ENCODE results near the gene KLF17. TPM values are rescaled to one million over a fixed set of nuclear protein-coding genes. Genes with fewer than 3 reads are reported as not detected.
"Not testable (repeated sequence)": the region's sequence is repeated elsewhere in the genome, so short reads cannot be mapped to it uniquely, and the experiment has no call there.

The KLF17 gene
- total RNA-seq, 1 donor from 2014 or later, result not detected

- TF ChIP-seq EZH2phosphoT487 (IDR thresholded peaks at IDR 0.05) (no peak), EZH2 (IDR thresholded peaks at IDR 0.05) (no peak)
- TF ChIP-seq, protein P1, sequence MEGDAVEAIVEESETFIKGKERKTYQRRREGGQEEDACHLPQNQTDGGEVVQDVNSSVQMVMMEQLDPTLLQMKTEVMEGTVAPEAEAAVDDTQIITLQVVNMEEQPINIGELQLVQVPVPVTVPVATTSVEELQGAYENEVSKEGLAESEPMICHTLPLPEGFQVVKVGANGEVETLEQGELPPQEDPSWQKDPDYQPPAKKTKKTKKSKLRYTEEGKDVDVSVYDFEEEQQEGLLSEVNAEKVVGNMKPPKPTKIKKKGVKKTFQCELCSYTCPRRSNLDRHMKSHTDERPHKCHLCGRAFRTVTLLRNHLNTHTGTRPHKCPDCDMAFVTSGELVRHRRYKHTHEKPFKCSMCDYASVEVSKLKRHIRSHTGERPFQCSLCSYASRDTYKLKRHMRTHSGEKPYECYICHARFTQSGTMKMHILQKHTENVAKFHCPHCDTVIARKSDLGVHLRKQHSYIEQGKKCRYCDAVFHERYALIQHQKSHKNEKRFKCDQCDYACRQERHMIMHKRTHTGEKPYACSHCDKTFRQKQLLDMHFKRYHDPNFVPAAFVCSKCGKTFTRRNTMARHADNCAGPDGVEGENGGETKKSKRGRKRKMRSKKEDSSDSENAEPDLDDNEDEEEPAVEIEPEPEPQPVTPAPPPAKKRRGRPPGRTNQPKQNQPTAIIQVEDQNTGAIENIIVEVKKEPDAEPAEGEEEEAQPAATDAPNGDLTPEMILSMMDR (IDR thresholded peaks at IDR 0.05), result no peak
- H3F3A ChIP-seq (ENCODE audit: low read depth), result no peaks in the 10 kb centered on the region
- no peak overlapping the region for H3K27ac Mint-ChIP-seq
- no peaks in the 10 kb centered on the region for H3K36me3 ChIP-seq
- H3K79me2 ChIP-seq (ENCODE audit: low read depth), result no peaks in the 10 kb centered on the region
- no peak overlapping the region for H3K27ac ChIP-seq
- H2AFZ ChIP-seq (replicated peaks), result no peak overlapping the region
- H3K9me3 ChIP-seq (ENCODE audit: low read depth), result no peaks in the 10 kb centered on the region
- H3K36me3 Mint-ChIP-seq, result no peaks in the 10 kb centered on the region
- H3K9ac ChIP-seq, result no peak overlapping the region
- no peaks in the 10 kb centered on the region for H4K20me1 ChIP-seq (ENCODE audit: low read depth)
- peaks cover 2% of the 10 kb centered on the region for H3K27me3 Mint-ChIP-seq (ENCODE audit: insufficient read depth, low read depth)
- H3K4me3 Mint-ChIP-seq, result no peak overlapping the region
- no peak overlapping the region for H3K4me3 ChIP-seq
- H3K4me1 Mint-ChIP-seq, result no peaks in the 10 kb centered on the region
- H3K27me3 ChIP-seq, result no peaks in the 10 kb centered on the region
- DNase-seq (ENCODE audit: low spot score), result no peak
- H3K9me3 Mint-ChIP-seq, result no peaks in the 10 kb centered on the region
- H3K4me2 ChIP-seq, result no peak overlapping the region
- H3K4me1 ChIP-seq, result no peaks in the 10 kb centered on the region
Observed at GRCh38 chr1:44134071-44134920, 15.7 kb downstream of the KLF17 start.

GRCh38 chr1:44135886-44136285 lies 17.3 kb downstream of the KLF17 start:
- no peak for DNase-seq (ENCODE audit: low spot score)

DNA sequence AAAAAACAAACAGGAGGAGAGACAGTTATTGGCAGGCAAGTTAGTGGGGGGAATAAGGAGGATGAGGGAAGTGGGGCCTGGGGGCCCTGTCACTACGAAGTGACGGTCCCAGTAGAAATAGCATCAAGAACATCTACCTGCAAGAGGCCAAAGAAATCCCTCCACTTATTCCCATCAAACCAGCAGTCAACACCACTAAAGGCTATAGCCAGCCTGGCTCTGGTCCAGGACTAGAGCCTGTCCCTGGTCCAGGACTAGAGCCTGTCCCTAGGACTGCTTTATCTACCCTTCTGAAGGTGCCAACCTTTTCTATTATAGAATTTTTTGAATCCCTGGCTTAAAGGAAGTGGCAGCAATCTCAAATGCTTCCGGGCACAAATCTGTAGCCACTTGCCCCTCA lies 19.6 kb downstream of the KLF17 start:
- TF ChIP-seq EZH2 (IDR thresholded peaks at IDR 0.05) (no peak), EZH2phosphoT487 (IDR thresholded peaks at IDR 0.05) (no peak)
- TF ChIP-seq, protein P1 (IDR thresholded peaks at IDR 0.05), result no peak
- H3K27me3 ChIP-seq, result no peaks in the 10 kb centered on the region
- no peak overlapping the region for H3K4me3 ChIP-seq
- no peaks in the 10 kb centered on the region for H3K79me2 ChIP-seq (ENCODE audit: low read depth)
- H3K4me1 ChIP-seq, result no peaks in the 10 kb centered on the region
- DNase-seq (ENCODE audit: low spot score), result no peak
- H3K9ac ChIP-seq, result no peak overlapping the region
- no peaks in the 10 kb centered on the region for H3K9me3 ChIP-seq (ENCODE audit: low read depth)
- H3F3A ChIP-seq (ENCODE audit: low read depth), result no peaks in the 10 kb centered on the region
- peaks cover 4% of the 10 kb centered on the region for H3K27me3 Mint-ChIP-seq (ENCODE audit: insufficient read depth, low read depth)
- H3K36me3 ChIP-seq, result no peaks in the 10 kb centered on the region
- no peaks in the 10 kb centered on the region for H3K4me1 Mint-ChIP-seq
- H2AFZ ChIP-seq (replicated peaks), result no peak overlapping the region
- H4K20me1 ChIP-seq (ENCODE audit: low read depth), result no peaks in the 10 kb centered on the region
- no peak overlapping the region for H3K4me2 ChIP-seq
- no peaks in the 10 kb centered on the region for H3K9me3 Mint-ChIP-seq
- no peak overlapping the region for H3K27ac Mint-ChIP-seq
- no peak overlapping the region for H3K27ac ChIP-seq
- H3K36me3 Mint-ChIP-seq, result no peaks in the 10 kb centered on the region
- no peak overlapping the region for H3K4me3 Mint-ChIP-seq

More at GRCh38 chr1:44135886-44136285, 17.3 kb downstream of the KLF17 start:
- no peaks in the 10 kb centered on the region for H3F3A ChIP-seq (ENCODE audit: low read depth)
- H3K4me1 ChIP-seq, result no peaks in the 10 kb centered on the region
- H3K36me3 ChIP-seq, result no peaks in the 10 kb centered on the region
- TF ChIP-seq EZH2phosphoT487 (IDR thresholded peaks at IDR 0.05), result no peak
- TF ChIP-seq, protein P1 (IDR thresholded peaks at IDR 0.05), result no peak
- TF ChIP-seq EZH2 (IDR thresholded peaks at IDR 0.05), result no peak
- Mint-ChIP-seq H3K4me3 (no peak overlapping the region), H3K4me1 (no peaks in the 10 kb centered on the region), H3K27ac (no peak overlapping the region), H3K27me3 (ENCODE audit: insufficient read depth, low read depth) (peaks cover 4% of the 10 kb centered on the region), H3K36me3 (no peaks in the 10 kb centered on the region), H3K9me3 (no peaks in the 10 kb centered on the region)
- no peak overlapping the region for H3K4me2 ChIP-seq
- no peaks in the 10 kb centered on the region for H3K79me2 ChIP-seq (ENCODE audit: low read depth)
- H3K4me3 ChIP-seq, result no peak overlapping the region
- H3K27ac ChIP-seq, result no peak overlapping the region
- H3K27me3 ChIP-seq, result no peaks in the 10 kb centered on the region
- no peaks in the 10 kb centered on the region for H4K20me1 ChIP-seq (ENCODE audit: low read depth)
- H3K9me3 ChIP-seq (ENCODE audit: low read depth), result no peaks in the 10 kb centered on the region
- H2AFZ ChIP-seq (replicated peaks), result no peak overlapping the region
- H3K9ac ChIP-seq, result no peak overlapping the region

DNA sequence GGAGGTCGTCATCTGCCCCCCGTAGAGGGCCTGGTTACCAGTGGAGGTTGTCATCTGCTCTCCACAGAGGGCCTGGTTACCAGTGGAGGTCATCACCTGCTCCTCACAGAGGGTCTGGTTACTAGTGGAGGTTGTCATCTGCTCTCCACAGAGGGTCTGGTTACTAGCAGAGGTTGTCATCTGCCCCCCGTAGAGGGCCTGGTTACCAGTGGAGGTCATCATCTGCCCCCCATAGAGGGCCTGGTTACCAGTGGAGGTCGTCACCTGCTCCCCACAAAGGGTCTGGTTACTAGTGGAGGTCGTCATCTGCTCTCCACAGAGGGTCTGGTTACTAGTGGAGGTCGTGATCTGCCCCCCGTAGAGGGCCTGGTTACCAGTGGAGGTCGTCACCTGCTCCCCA lies 20.9 kb downstream of the KLF17 start:
- not testable (repeated sequence) for H3K27me3 ChIP-seq; H2AFZ ChIP-seq (replicated peaks); H3K27ac Mint-ChIP-seq; H3K4me3 Mint-ChIP-seq; H3K9me3 ChIP-seq (ENCODE audit: low read depth); H4K20me1 ChIP-seq (ENCODE audit: low read depth); H3F3A ChIP-seq (ENCODE audit: low read depth); H3K36me3 ChIP-seq; H3K79me2 ChIP-seq (ENCODE audit: low read depth); H3K4me1 ChIP-seq; H3K9ac ChIP-seq; H3K9me3 Mint-ChIP-seq; H3K4me3 ChIP-seq; H3K4me2 ChIP-seq; H3K4me1 Mint-ChIP-seq; H3K36me3 Mint-ChIP-seq; DNase-seq (ENCODE audit: low spot score); H3K27ac ChIP-seq; H3K27me3 Mint-ChIP-seq (ENCODE audit: insufficient read depth, low read depth)
